ENCODE measurements around the gene HIVEP3. TPM values are rescaled to one million over a fixed set of nuclear protein-coding genes. Genes with fewer than 3 reads are reported as not detected.
"Not testable (repeated sequence)": the region's sequence is repeated elsewhere in the genome, so short reads cannot be mapped to it uniquely, and the experiment has no call there.

HIVEP3 gene
- total RNA-seq, 1 donor from 2014 or later = 1.8 TPM

DNA sequence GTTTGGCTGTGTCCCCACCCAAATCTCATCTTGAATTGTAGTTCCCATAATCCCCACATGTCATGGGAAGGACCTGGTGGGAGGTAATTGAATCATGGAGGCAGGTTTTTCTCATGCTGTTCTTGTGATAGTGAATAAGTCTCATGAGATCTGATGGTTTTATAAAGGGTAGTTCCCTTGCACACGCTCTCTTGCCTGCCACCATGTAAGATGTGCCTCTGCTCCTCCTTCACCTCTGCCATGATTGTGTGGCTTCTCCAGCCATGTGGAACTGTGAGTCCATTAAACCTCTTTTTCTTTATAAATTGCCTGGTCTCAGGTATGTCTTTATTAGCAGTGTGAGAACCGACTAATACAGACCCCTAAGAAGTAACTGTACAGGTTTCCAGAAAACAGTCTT is 2.5 kb upstream of the HIVEP3 start:
- not testable (repeated sequence) for DNase-seq (ENCODE audit: low read depth in 2 of 2)

DNA sequence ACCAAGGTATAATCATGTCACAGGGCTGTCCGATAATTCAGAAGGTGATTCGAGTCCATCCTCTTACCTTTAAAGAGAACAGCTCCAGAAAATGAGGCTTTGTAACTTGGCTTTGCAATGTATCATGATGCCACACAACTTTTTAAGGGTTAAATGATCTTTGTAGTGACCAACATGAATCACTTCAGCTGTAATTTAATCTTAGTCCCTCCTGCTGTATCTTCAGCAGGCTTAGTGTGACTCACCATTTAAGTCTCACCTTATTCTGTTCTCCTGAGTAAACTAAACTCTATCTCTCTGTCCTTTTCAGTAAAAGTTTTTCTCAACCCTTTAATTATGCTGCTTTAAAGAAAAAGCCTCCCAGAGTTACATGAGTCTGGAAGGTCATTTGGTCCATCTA is 1.9 kb upstream of the HIVEP3 start:
- peak in 1 of 2 donors; percentile 19 for DNase-seq (ENCODE audit: low read depth in 2 of 2)

DNA sequence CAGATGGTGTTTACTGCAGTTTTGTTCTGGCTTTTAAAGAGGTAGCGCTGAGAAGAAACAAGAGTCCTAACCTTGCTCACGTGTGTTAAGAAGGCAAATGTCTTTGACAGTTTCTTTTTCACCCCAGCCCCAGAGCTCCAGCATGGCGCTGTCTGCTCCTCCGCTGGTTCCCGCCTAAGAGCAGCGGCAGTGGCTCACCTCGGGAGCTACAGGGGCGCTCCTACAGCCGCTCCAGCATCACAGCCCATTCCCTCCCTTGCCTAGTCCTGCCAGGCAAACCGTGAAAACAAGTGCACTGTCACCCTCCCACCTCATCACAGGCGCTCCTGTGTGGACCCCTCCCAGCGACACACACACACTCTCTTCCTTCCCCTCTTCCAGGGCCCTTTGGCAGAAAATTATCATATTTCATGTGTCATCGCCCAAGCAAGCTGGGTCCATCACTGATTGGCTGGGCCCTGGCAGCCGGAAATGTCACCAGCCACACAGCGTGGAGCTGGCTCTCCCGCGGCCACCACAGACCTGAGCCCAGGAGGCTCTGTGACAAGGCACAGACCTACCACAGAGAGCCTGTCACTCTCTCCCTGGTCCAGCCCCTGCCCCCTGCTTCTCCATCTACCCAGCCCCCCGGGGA is 1.2 kb upstream of the HIVEP3 start:
- peak; percentile 35 to 67 for DNase-seq (ENCODE audit: low read depth in 2 of 2)

DNA sequence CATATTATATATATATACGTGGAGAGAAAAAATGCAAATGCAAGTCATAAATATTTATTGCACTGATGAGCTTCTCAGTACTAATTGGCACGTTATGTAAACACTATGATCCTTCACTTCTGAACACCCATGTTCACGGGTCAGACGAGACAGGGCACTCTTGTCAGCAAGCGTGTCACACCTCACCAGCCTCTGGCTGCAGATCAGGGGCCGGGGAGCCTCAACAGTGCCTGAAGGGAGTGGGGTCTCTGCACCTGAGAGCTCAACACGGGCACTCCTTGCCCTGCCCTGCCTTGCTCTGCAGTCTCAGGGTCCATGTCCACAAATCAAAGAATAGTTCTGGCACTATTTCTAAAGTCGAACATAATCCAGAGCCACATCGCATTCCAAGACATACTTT is 409 bp upstream of the HIVEP3 start:
- DNase-seq (ENCODE audit: low read depth in 2 of 2) = no peak

DNA sequence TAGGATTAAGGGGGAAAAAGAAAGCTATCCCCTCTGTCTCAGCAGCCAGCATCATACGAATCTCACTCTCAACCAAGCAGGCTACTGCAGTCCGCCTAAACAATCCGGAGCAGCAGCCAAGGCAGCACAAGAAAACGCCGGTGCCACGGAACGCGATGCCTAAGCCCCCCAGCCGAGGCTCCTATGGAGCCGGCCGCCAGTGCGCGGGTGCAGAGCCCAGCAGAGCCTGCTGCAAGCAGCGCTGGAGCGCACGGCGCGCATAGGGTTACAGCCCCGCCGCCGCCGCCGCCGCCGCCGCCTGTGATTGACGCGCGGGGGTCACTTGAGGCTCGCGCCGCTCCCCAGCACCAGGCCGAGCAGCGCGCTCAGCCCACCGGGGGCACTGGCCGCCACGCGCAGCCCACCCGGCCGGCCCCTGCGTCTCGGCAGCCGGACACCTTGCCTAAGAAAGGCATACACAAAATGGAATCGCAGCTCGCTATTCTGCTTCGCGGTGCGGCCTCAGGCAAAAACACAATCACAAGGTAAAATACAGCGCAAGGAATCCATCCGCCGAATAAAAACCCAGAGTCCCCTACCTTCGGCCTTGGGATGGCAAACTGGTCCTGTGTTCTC is 780 bp downstream of the HIVEP3 start:
- peak; percentile 52 to 58 for DNase-seq (ENCODE audit: low read depth in 2 of 2)

DNA sequence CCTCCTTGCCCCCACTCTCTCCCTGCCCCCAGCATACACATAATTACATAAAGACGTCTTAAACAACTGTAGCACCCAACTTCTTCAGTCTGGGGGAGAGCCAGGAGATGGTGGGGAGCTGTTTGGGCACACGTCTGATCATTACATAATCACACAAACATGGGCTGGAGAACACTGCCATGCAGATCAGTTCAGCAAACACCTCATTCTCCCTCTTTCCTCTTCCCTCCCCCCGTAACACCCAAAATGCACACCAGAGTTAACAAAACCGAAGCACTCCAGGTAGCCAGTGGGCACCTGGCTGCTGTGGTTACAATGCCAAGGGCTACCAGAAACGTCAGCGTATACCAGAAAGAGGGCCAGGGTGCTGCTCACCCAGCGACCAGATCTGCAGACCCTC is 1.6 kb downstream of the HIVEP3 start:
- DNase-seq (ENCODE audit: low read depth in 2 of 2) = no peak

DNA sequence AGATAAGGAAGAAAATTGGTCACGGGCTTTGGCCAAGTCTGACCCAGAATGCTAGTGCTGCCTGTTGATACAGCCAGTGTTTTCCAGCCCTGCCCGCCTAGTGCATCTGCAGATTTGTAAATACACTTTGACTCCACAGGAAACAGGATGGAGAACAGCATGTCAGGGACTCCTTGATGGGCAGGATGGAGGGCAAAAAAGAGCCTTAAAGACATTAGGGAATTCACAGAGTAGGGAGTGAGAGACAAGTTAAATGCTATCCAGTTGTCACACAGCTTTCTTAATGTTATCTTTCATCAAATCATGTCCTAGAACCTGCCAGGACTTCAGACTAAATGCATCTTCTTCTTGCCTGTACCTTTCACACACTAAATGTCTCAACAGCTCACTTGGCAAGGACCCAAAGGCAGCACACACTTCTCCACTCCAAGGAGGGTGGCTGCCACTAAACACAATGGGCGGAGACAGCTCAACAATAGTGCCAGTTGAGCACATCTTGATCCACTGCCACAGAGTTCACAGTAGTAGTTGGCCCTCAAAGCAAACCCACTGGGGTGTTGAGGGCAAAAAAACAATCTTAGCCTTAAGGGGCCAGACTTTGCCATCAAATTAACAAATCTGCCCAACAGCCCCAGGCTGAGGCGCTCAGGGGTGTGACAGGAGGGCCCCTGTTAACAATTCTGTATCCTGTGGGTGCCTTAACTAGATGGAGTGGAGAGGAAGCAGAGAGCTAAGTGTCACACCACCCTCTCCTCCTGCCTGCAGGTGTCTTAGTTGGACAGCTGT is 2.7 kb downstream of the HIVEP3 start:
- peak in 1 of 2 donors; percentile 61 for DNase-seq (ENCODE audit: low read depth in 2 of 2)

DNA sequence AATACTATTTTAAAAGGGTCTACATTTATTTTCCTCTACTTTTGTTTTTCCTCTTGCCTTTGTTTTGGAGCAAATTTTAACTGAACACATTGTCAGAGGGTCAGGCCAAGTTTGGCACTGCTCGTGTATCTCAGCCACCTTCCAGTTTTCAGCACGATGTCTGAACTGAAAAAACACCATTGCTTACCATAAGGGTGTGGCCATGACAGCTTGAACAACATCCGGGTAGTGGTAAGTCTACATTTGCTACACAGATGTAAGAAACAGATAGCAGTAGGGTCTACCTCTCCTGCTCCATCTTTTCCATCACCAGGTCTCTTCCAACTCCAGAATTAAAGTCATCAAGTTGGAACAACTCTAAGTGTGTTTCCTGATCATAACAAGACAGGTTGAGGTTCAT is 4.2 kb downstream of the HIVEP3 start:
- no peak for DNase-seq (ENCODE audit: low read depth in 2 of 2)

DNA sequence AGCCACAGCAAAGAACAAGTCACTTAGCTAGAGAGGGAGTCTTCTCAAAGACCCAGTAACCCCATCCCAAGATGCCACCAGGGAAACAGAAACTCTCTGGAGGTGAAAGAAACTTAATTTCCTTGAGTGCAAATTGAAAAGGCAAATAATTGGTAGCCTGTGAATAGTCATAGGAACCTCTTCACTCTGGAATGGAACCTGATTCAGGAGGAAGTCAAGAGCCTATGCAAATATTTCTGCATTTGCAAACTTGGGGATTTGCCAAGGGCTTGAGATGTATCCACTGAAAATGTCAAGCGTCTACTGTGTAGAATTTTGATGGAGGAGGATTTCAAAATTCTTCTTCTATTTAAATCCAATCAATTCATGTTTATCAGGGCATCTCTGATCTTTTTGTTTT is 5.7 kb downstream of the HIVEP3 start:
- no peak for DNase-seq (ENCODE audit: low read depth in 2 of 2)

DNA sequence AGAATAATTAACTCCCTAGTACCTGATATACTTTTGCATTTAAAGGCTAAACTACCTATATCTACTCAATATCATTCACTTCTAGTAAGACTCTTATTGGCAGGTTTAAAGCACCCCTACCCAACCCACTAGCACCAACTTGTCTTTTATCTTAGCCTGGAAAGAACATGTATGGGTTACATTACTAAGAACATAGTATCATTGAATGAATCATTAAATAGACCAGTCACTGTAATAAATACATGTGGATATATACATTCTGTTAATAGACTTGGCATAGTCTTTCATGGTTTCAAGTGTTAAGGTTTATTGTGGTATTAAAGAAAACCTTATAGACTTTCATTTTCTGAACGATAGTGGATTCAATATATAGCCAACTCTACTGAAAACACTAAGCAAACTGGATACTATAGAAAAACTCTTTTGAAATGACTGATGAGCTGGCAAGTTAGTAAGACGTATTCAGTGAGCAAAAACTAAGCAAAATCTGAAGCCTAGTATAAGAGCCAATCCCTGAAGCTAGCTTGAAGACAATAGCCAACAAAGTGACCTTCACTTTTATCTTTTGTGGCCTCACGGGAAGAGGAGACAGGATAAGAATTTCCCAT is 10.3 kb downstream of the HIVEP3 start:
- DNase-seq (ENCODE audit: low read depth in 2 of 2) = no peak

DNA sequence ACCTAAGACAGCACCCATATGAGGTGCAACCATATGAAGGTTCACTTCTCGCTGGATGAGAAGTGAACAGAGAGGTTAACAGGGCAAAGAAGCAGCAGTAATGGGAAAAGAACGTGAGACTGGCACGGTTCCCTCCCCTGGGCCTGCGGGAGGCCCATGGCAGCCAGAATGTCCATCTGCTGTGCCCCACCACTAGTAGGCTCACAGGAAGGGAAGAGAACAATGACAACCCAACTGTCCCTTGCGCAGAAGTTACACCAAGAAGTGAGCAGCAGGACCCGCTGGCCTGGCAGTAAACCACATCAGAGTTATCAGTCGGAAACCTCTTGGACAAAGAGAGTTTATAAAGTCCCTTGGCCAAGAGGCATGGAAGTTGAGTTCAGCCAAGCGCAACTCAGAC is 11.3 kb downstream of the HIVEP3 start:
- no peak for DNase-seq (ENCODE audit: low read depth in 2 of 2)

DNA sequence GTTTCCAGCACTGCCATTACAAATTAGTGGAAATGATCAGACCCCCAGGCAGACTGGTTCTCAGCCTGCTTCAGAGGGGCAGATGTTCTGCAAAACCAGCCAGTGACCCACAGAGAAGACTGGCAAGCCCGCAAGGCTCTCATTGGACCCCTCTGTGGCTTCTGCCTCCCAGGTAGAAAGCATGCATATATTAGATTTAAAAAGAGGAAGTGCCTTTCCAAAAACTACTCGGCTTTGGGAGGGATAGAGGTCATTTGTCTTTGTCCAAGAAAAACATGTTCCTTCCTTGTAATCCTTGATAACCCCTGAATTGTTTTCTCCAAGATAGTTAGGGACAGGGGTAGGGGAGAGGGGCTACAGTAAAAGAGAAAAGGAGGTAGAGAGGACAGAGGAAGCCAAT is 11.8 kb downstream of the HIVEP3 start:
- no peak for DNase-seq (ENCODE audit: low read depth in 2 of 2)

DNA sequence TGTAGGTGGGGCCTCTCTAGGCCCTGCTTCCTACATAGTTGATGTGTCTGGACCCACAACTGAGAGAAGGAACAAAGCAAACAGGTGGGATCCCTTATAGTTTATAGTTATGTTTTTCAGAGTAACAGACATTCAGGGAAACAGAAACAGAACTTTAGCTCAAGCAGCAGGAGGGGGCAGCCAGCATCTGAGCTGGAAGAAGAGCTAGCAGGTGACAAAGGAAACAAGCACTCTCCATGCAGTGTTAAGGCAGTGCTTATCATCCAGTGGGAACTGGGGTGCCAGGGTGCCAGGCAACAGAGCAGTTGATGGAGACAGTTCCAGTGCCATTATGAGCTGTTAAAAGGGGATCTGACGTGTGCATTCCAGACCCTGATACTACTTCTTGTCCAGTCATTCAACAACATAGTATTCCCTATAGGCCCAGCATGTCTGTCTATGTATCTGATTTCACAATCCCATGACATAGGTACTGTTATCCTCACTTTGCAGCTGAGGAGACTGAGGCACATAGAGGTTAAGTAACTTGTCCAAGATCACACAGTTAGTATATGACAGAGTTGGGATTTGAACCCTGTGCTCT is 13.5 kb downstream of the HIVEP3 start:
- no peak for DNase-seq (ENCODE audit: low read depth in 2 of 2)

DNA sequence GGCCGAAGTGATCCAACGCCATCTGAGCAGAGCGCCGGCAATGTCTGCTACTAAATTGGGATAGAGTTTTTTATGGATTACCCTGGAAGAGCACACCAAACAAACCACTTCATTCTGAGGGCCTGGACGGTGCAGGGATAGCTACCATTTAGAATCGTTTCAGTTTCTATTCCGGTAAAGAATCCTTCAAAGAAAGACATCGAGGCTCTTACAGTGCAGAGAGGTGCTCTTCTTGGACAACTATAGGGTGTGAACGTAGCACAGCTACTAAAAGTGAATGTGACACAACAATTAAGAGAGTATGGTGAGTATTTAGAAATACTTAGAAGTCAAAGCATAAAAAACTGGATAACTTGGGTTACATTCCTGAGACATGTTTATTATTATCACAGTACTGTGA is 16.1 kb downstream of the HIVEP3 start:
- no peak for DNase-seq (ENCODE audit: low read depth in 2 of 2)

DNA sequence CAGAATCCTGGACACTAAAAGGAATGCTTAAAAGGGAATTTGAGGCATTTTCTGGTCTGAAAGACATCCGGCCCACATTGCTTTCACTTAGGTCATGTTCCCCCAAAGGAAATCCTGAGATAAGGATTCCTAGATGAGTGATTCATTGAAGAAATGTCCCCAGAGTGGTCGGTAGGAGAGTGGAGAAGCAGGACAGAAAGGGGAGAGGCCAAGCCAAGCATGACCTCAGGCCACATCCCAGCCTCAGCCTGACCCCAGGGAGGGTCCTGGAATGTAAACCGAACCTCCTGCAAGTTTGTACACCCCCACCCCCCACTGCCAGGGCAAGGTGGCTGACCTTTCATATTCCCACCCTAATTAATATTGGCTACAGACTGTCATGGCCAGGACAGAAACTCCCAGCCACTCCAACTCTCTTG is 16.6 kb downstream of the HIVEP3 start:
- DNase-seq (ENCODE audit: low read depth in 2 of 2) = peak in 1 of 2 donors; percentile 78

DNA sequence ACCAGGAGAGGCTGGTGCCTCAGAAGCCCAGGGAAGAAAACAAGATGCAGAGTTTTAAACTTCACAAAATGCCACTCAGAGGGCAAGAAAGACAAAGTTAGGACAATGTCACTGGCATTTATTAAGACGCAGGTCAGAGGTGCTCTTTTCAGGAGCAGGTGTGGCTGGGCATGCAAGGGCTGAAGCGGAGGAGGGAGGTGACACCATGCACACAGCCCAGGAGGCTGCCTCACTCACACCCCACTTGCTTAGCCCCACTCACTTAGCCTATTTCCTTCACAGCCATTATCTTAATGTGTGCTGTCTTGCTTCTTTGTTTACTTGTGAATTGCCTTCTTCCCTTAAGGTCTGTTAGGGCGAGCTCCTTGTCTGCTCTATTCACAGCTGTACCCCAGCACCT is 17.2 kb downstream of the HIVEP3 start:
- no peak for DNase-seq (ENCODE audit: low read depth in 2 of 2)

DNA sequence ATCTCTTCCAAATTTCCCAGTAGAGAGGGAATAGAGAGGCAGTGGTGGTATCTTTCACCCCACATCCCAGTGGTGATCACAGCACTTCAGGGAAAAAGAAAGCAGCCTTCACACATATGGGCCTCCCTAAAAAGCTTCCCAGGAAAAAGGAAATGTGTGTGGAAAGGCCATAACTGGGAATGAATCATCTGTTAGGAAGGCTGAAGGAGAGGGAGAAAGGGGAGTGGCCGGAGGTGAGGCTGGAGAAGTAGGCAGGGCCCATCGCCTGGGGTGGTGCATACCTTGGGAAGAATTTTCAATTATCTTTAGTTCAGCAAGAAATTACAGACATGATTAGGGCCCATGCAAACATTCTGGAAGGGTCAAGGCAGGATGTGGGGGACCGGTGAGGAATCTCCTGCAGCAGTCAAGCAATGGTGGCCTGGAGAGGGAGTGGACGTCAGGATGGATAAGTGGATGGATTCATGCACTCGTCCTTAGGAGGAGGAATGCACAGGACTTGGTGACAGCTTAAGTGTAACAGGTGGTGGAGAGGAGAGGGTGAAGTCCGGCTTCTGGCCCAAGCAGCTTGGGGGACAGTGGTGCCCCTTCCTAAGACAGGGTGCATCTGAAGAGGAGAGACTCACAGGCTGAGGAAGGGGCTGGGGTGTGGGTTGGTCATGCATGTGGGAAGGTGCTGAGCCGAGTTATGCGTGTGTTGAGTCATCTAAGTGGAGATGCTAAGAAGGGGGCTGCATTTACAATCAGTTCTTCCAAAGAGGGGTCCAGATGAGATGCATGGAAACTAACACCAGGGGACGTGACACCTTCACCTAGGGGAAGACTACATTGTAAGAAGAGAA is 17.9 kb downstream of the HIVEP3 start:
- peak; percentile 23 to 73 for DNase-seq (ENCODE audit: low read depth in 2 of 2)

DNA sequence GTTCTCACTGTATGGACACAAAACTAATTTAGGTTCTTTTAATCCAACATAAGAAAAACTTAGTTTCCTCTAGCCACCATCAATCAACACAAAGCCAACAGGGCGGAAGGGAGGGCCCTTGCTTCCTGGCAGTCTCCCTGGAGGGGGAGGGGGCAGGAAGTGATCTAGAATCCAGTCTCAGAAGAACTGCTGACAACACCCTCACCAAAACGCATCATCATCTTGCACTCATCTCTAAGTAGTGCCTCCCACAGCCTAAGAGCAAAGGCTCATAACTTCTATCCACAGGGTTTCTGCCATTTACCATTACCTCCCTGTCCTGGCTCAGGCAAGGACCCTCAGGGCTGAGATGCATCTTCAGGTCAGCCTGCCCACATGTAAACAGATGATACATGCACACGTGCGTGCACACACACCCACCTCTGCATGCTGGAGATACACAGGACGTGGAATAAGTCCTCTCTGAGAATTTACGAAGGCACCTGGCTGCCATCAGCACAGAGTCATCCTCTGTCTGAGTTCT is 20.5 kb downstream of the HIVEP3 start:
- DNase-seq (ENCODE audit: low read depth in 2 of 2) = peak in 1 of 2 donors; percentile 85

DNA sequence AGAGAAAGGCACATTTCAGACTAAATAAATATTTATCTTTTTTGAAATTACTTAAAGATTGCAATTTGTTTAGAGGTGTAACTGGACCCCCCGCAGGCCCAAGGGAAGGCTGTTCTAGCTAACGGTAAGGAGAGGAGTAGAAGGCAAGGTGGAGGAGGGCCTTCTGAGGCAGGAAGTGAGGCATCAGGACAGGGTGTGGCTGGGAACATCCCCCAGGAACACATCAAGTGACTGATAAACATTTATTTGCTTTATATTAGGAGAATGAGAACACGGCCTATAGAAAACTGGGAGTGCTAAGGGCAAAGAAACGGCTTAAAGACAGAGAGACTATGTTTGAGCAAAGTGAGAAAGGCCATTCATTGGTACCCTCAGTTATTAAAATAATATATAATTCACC is 23.2 kb downstream of the HIVEP3 start:
- peak in 1 of 2 donors; percentile 47 for DNase-seq (ENCODE audit: low read depth in 2 of 2)

DNA sequence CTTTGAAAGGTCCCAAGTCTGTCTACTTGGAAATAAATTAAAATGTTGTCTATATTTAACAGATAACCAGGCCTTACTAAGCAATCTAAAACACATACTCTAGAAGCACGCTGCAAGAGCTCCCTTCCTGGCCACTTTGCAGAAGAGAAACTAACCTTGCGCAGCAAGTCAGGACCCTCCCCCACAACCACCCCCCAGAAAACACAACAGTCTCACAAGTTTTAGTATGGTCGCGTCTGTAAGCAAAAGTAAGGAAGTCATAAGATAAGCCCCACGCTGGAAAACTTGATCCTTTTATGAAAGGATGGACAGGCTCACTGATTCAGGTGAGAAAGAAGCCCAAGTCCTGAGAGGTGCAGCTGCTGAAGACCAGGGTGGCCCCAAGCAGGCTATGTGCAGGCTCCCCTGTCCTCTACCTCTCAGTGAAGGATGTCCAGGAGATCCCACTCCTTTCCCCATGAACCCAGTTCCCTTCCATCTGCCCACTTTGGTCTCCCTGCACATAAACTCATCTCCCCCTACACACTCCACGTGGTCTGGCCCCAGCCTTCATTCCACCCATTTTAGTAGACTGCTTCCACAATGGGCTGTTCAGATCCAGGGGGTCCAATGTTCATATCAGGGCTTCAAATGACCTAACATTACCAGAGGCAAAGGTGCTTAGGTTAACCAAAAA is 23.8 kb downstream of the HIVEP3 start:
- DNase-seq (ENCODE audit: low read depth in 2 of 2) = no peak
